ENCODE measurements around the gene CEACAM6.

Gene CEACAM6

GRCh38 chr19:41755328-41755913 lies at the start of gene CEACAM6:
Gene CEACAM6, plus strand, starts transcription at chr19:41755530. Its CDS starts 109 bp downstream, at chr19:41755639.
- H3K4me2 ChIP-seq: no peak within 1 kb of the TSS
- no peaks in the 10 kb centered on the region for H3K36me3 ChIP-seq (ENCODE audit: insufficient read depth)
- no peak within 1 kb of the TSS for H2AFZ ChIP-seq (ENCODE audit: low read depth)
- no peak within 1 kb of the TSS for H3K4me3 ChIP-seq (IDR thresholded peaks at IDR 0.05; ENCODE audit: insufficient read depth, low read depth, low read length)
- no peaks in the 10 kb centered on the region for H3K4me1 ChIP-seq (ENCODE audit: low read depth, poor library complexity, severe bottlenecking)
- no peak within 1 kb of the TSS for H3K9ac ChIP-seq
- H3K79me2 ChIP-seq (ENCODE audit: insufficient read depth, low read depth): no peaks in the 10 kb centered on the region
- TF ChIP-seq CTCF (conservative IDR thresholded peaks at IDR 0.05; ENCODE audit: low read depth, low read length): no peak
- H3K27me3 ChIP-seq (ENCODE audit: insufficient read depth, low read depth): peaks cover 66% of the 10 kb centered on the region
- no peaks in the 10 kb centered on the region for H4K20me1 ChIP-seq (ENCODE audit: insufficient read depth)
- no peak within 1 kb of the TSS for H3K27ac ChIP-seq

DNA sequence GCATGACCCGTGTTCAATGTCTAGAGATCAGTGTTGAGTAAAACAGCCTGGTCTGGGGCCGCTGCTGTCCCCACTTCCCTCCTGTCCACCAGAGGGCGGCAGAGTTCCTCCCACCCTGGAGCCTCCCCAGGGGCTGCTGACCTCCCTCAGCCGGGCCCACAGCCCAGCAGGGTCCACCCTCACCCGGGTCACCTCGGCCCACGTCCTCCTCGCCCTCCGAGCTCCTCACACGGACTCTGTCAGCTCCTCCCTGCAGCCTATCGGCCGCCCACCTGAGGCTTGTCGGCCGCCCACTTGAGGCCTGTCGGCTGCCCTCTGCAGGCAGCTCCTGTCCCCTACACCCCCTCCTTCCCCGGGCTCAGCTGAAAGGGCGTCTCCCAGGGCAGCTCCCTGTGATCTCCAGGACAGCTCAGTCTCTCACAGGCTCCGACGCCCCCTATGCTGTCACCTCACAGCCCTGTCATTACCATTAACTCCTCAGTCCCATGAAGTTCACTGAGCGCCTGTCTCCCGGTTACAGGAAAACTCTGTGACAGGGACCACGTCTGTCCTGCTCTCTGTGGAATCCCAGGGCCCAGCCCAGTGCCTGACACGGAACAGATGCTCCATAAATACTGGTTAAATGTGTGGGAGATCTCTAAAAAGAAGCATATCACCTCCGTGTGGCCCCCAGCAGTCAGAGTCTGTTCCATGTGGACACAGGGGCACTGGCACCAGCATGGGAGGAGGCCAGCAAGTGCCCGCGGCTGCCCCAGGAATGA lies 48.4 kb upstream of the CEACAM6 start:
- Histone ChIP-seq H3K9ac (no peak overlapping the region), H3K4me1 (ENCODE audit: low read depth, poor library complexity, severe bottlenecking) (no peaks in the 10 kb centered on the region), H4K20me1 (ENCODE audit: insufficient read depth) (no peaks in the 10 kb centered on the region), H3K79me2 (ENCODE audit: insufficient read depth, low read depth) (no peaks in the 10 kb centered on the region), H3K36me3 (ENCODE audit: insufficient read depth) (no peaks in the 10 kb centered on the region), H3K4me3 (IDR thresholded peaks at IDR 0.05; ENCODE audit: insufficient read depth, low read depth, low read length) (no peak overlapping the region), H3K27ac (no peak overlapping the region), H3K27me3 (ENCODE audit: insufficient read depth, low read depth) (peaks cover 59% of the 10 kb centered on the region), H3K4me2 (peak overlapping the region; percentile 27; the same call in 1 of the 2 replicates), H2AFZ (ENCODE audit: low read depth) (peak overlapping the region; percentile 55; the same call in 1 of the 2 replicates)
- TF ChIP-seq CTCF (conservative IDR thresholded peaks at IDR 0.05; ENCODE audit: low read depth, low read length): peak; percentile 99

- no peak overlapping the region for H3K9ac ChIP-seq
- no peaks in the 10 kb centered on the region for H3K4me1 ChIP-seq (ENCODE audit: low read depth, poor library complexity, severe bottlenecking)
- H4K20me1 ChIP-seq (ENCODE audit: insufficient read depth): no peaks in the 10 kb centered on the region
- no peak overlapping the region for H3K4me2 ChIP-seq
- H2AFZ ChIP-seq (ENCODE audit: low read depth): no peak overlapping the region
- no peak overlapping the region for H3K4me3 ChIP-seq (IDR thresholded peaks at IDR 0.05; ENCODE audit: insufficient read depth, low read depth, low read length)
- peaks cover 61% of the 10 kb centered on the region for H3K27me3 ChIP-seq (ENCODE audit: insufficient read depth, low read depth)
- no peak for TF ChIP-seq CTCF (conservative IDR thresholded peaks at IDR 0.05; ENCODE audit: low read depth, low read length)
- no peak overlapping the region for H3K27ac ChIP-seq
- no peaks in the 10 kb centered on the region for H3K79me2 ChIP-seq (ENCODE audit: insufficient read depth, low read depth)
- no peaks in the 10 kb centered on the region for H3K36me3 ChIP-seq (ENCODE audit: insufficient read depth)
Observed at GRCh38 chr19:41707502-41707812, 47.9 kb upstream of the CEACAM6 start.

GRCh38 chr19:41707871-41708371 lies 47.4 kb upstream of the CEACAM6 start:
- Histone ChIP-seq H3K27me3 (ENCODE audit: insufficient read depth, low read depth) (peaks cover 63% of the 10 kb centered on the region), H3K79me2 (ENCODE audit: insufficient read depth, low read depth) (no peaks in the 10 kb centered on the region), H3K9ac (no peak overlapping the region), H3K36me3 (ENCODE audit: insufficient read depth) (no peaks in the 10 kb centered on the region), H3K27ac (no peak overlapping the region), H2AFZ (ENCODE audit: low read depth) (no peak overlapping the region), H3K4me1 (ENCODE audit: low read depth, poor library complexity, severe bottlenecking) (no peaks in the 10 kb centered on the region), H3K4me2 (no peak overlapping the region), H3K4me3 (IDR thresholded peaks at IDR 0.05; ENCODE audit: insufficient read depth, low read depth, low read length) (no peak overlapping the region), H4K20me1 (ENCODE audit: insufficient read depth) (no peaks in the 10 kb centered on the region)
- no peak for TF ChIP-seq CTCF (conservative IDR thresholded peaks at IDR 0.05; ENCODE audit: low read depth, low read length)

Measured in KMS-11 (cell line).